ENCODE measurements around the gene RGMA. TPM values are rescaled to one million over a fixed set of nuclear protein-coding genes. Genes with fewer than 3 reads are reported as not detected.

RGMA gene
- total RNA-seq, 1 experiment from 2014 or later: 3.3 TPM

GRCh38 chr15:93066224-93066681 lies 22.8 kb downstream of the RGMA start:
- no TSS peak for BruUV-seq (replicated peaks)
- peaks cover 43% of the 10 kb centered on the region for H3K4me1 ChIP-seq (replicated peaks; ENCODE audit: insufficient read depth)
- no peaks in the 10 kb centered on the region for H3K36me3 ChIP-seq (ENCODE audit: low read depth)
- DNase-seq: no peak
- H3K27me3 ChIP-seq (ENCODE audit: insufficient read depth, low read depth): no peaks in the 10 kb centered on the region
- peaks cover 14% of the 10 kb centered on the region for H3F3A ChIP-seq (ENCODE audit: insufficient read depth, low read depth)
- CTCF ChIA-PET: no interaction called here
- H2AFZ ChIP-seq: no peak overlapping the region
- H3K9me3 ChIP-seq (ENCODE audit: insufficient read depth, low read depth): no peaks in the 10 kb centered on the region
- POLR2A ChIA-PET (ENCODE audit: unreplicated experiment): no interaction called here
- no peak overlapping the region for H3K27ac ChIP-seq
- H3K4me2 ChIP-seq: no peak overlapping the region
- H3K4me3 ChIP-seq: no peak overlapping the region
- intact Hi-C loops (cut with micrococcal nuclease; ENCODE audit: unreplicated experiment): no loop called here
- no peaks in the 10 kb centered on the region for H4K20me1 ChIP-seq (ENCODE audit: insufficient read depth)
- H3K79me2 ChIP-seq (ENCODE audit: low read depth): no peaks in the 10 kb centered on the region
- TF ChIP-seq EZH2 (IDR thresholded peaks at IDR 0.05; ENCODE audit: low read depth): no peak
- TF ChIP-seq CTCF (conservative IDR thresholded peaks at IDR 0.05): no peak
- H3K9me2 ChIP-seq (ENCODE audit: insufficient read depth): no peaks in the 10 kb centered on the region

DNA sequence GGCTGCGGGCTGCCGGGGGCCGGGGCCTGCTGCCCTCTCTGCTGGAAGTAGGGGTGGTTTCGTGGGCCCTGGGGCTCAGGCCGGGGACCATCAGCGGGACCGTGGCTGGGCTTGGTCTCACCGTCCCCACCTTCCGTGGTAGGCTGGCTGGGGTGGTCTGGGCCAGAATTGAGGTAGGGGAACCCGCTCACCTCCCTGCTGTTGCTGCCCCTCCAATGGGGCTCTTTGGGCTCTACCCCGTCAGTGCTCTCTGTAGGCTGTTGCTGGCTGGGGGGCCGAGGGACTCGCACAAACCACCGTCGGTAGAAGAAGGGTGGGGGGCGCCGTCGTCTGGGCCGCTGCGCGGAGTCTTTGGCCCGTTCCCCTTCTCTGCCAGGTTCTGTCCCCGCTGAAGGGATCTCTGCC lies 23.4 kb downstream of the RGMA start:
- Histone ChIP-seq H3K4me2 (no peak overlapping the region), H3K4me1 (replicated peaks; ENCODE audit: insufficient read depth) (peaks cover 48% of the 10 kb centered on the region), H3K9me2 (ENCODE audit: insufficient read depth) (no peaks in the 10 kb centered on the region), H3K27ac (no peak overlapping the region), H3F3A (ENCODE audit: insufficient read depth, low read depth) (peaks cover 18% of the 10 kb centered on the region), H3K9me3 (ENCODE audit: insufficient read depth, low read depth) (no peaks in the 10 kb centered on the region), H3K36me3 (ENCODE audit: low read depth) (no peaks in the 10 kb centered on the region), H3K79me2 (ENCODE audit: low read depth) (no peaks in the 10 kb centered on the region), H3K4me3 (no peak overlapping the region), H4K20me1 (ENCODE audit: insufficient read depth) (no peaks in the 10 kb centered on the region), H3K27me3 (ENCODE audit: insufficient read depth, low read depth) (no peaks in the 10 kb centered on the region), H2AFZ (no peak overlapping the region)
- POLR2A ChIA-PET (ENCODE audit: unreplicated experiment): no interaction called here
- BruUV-seq (replicated peaks): no TSS peak
- TF ChIP-seq CTCF (conservative IDR thresholded peaks at IDR 0.05) (no peak), EZH2 (IDR thresholded peaks at IDR 0.05; ENCODE audit: low read depth) (no peak)
- CTCF ChIA-PET: interaction anchor here (0.6 kb wide), 1 partner anchor 9 kb away, joined by 6 read pairs; no protein-coding TSS in a partner anchor
- no peak for DNase-seq
- intact Hi-C loops (cut with micrococcal nuclease; ENCODE audit: unreplicated experiment): no loop called here

- BruUV-seq (replicated peaks): TSS peak; percentile 82
- Histone ChIP-seq H3K9me2 (ENCODE audit: insufficient read depth) (no peaks in the 10 kb centered on the region), H3K4me1 (replicated peaks; ENCODE audit: insufficient read depth) (peaks cover 48% of the 10 kb centered on the region), H3F3A (ENCODE audit: insufficient read depth, low read depth) (peaks cover 18% of the 10 kb centered on the region), H3K27ac (peak overlapping the region; percentile 95), H4K20me1 (ENCODE audit: insufficient read depth) (no peaks in the 10 kb centered on the region), H3K79me2 (ENCODE audit: low read depth) (no peaks in the 10 kb centered on the region), H3K4me3 (no peak overlapping the region), H3K4me2 (peak overlapping the region; percentile 74), H3K27me3 (ENCODE audit: insufficient read depth, low read depth) (no peaks in the 10 kb centered on the region), H2AFZ (peak overlapping the region; percentile 56; the same call in 1 of the 2 replicates), H3K9me3 (ENCODE audit: insufficient read depth, low read depth) (no peaks in the 10 kb centered on the region), H3K36me3 (ENCODE audit: low read depth) (no peaks in the 10 kb centered on the region)
- intact Hi-C loops (cut with micrococcal nuclease; ENCODE audit: unreplicated experiment): no loop called here
- CTCF ChIA-PET: no interaction called here
- TF ChIP-seq EZH2 (IDR thresholded peaks at IDR 0.05; ENCODE audit: low read depth) (no peak), CTCF (conservative IDR thresholded peaks at IDR 0.05) (no peak)
- DNase-seq: no peak
- POLR2A ChIA-PET (ENCODE audit: unreplicated experiment): interaction anchor here (0.5 to 0.7 kb wide), 3 partner anchors 59 to 260 kb away, joined by 3 read pairs; no protein-coding TSS in a partner anchor
Measured at GRCh38 chr15:93063796-93064690, 25.0 kb downstream of the RGMA start.

Data from PC-9 (cell line).